Gastrocnemius medialis (tissue), 4 donors: ENCODE results near the gene IP6K3. TPM values are rescaled to one million over a fixed set of nuclear protein-coding genes. Genes with fewer than 3 reads are reported as not detected.

ENCODE experiments used
- ATAC-seq, 2 donors: fragments of 150-250 bp; one replicate each; pipeline ENCODE4 v1.9.1; 2016
- DNase-seq, 2 donors: peaks; one replicate each; pipeline ENCODE4 v3.0.0-alpha.2; 2019
- H3K27ac ChIP-seq, 4 donors: fragments of 200-600 bp; sonication (generic); 1 replicate in 1 of 4; 2 replicates in 3 of 4; pipeline ENCODE4 v1.5.1; 2016 to 2018; ENCODE audit warnings: mild to moderate bottlenecking in 2 of 4, moderate library complexity in 1 of 4
- H3K27me3 ChIP-seq, 3 donors: fragments of 200-600 bp; sonication (generic) in 2 of 3; 1 replicate in 1 of 3; 2 replicates in 2 of 3; pipeline versions ENCODE4 v1.5.1 to v1.6.0; 2016 to 2019; ENCODE audit warnings: mild to moderate bottlenecking in 1 of 3, moderate library complexity in 1 of 3
- H3K36me3 ChIP-seq, 2 donors: fragments of 200-600 bp; sonication (generic) in 1 of 2; one replicate each; pipeline ENCODE4 v1.5.1; 2017 to 2018
- H3K4me1 ChIP-seq, 2 donors: fragments of 200-600 bp; sonication (generic) in 1 of 2; one replicate each; pipeline ENCODE4 v1.5.1; 2016 to 2017; ENCODE audit warnings: mild to moderate bottlenecking in 2 of 2
- H3K4me3 ChIP-seq, 4 donors: fragments of 200-600 bp; sonication (generic) in 3 of 4; 1 replicate in 1 of 4; 2 replicates in 3 of 4; pipeline ENCODE4 v1.5.1; 2016 to 2019; ENCODE audit warnings: mild to moderate bottlenecking in 2 of 4
- H3K9me3 ChIP-seq, 3 donors: fragments of 200-600 bp; sonication (generic) in 2 of 3; 1 replicate in 1 of 3; 2 replicates in 2 of 3; pipeline ENCODE4 v1.5.1; 2016 to 2019
- POLR2A ChIP-seq, 2 donors: fragments of 450-650 bp; IDR thresholded peaks; one replicate each; pipeline ENCODE4 v1.6.1; 2017; ENCODE audit warnings: antibody characterized with exemption in 2 of 2, mild to moderate bottlenecking in 2 of 2, moderate library complexity in 2 of 2
- in situ Hi-C, 4 donors: fragments of 200-750 bp; cut with MboI; loops; one replicate each; pipeline versions ENCODE4 v1.15.0 to v1.8.0; 2017; ENCODE audit warnings: low sequenced_read_pairs in 4 of 4
- intact Hi-C: fragments of 100-400 bp; cut with DNase I; formaldehyde crosslinking; loops from one replicate; pipeline ENCODE4 v1.15.1; 2023; ENCODE audit warnings: low total_unique reads
- total RNA-seq, 4 donors: library from RNA; depleted of rRNA; stranded (reverse); fragments of >200 nt; gene quantifications; one replicate each; pipeline versions ENCODE4 v1.1.0 to v1.2.3, GENCODE V29; 2016
- TF ChIP-seq, protein P1 (sequence below), 5 experiments: fragments of 450-650 bp in 3 of 5; fragments of 200-600 bp in 2 of 5; sonication (generic) in 2 of 5; IDR thresholded peaks in 4 of 5; conservative IDR thresholded peaks in 1 of 5; 1 replicate in 4 of 5; 2 replicates in 1 of 5; pipeline ENCODE4 v1.5.1; 2016 to 2019; ENCODE audit warnings: antibody characterized with exemption in 5 of 5, mild to moderate bottlenecking in 3 of 5, moderate library complexity in 3 of 5

The IP6K3 gene
- total RNA-seq, 4 donors from 2014 or later = 287 to 570 (median 348) TPM

DNA sequence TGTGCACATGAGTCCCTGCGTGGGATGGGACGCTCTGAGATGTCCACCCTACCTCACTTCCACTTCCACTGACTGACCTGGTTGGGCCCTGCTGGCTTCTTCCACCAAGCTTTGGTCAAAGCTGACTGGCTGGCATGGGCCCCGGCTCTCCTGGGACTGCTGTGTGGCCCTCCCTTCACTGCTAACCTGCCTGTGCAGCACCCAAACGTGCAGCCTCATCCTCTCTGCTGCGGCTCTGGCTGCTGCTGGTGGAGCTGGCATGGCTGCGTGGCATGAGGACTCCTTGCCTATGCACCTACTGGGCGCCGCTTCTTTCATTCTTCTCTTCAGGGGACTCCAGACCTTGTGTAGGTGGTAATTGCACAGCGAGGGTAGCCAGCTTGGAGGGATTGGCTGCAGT, 18.7 kb upstream of the IP6K3 start:
- in situ Hi-C loops = loop anchor here in 2 of 4 donors (10.0 to 25.0 kb wide), 2 partner anchors 181 to 397 kb away; partner anchors contain the start of gene BAK1 (in 2 of the 2)
- ATAC-seq (no peak), DNase-seq (no peak)
- Histone ChIP-seq H3K27ac (no peak overlapping the region), H3K27me3 (no peaks in the 10 kb centered on the region), H3K9me3 (no peaks in the 10 kb centered on the region), H3K4me1 (peaks cover 38 to 48% of the 10 kb centered on the region in 2 donors), H3K4me3 (no peak overlapping the region), H3K36me3 (no peaks in the 10 kb centered on the region)
- TF ChIP-seq, protein P1, sequence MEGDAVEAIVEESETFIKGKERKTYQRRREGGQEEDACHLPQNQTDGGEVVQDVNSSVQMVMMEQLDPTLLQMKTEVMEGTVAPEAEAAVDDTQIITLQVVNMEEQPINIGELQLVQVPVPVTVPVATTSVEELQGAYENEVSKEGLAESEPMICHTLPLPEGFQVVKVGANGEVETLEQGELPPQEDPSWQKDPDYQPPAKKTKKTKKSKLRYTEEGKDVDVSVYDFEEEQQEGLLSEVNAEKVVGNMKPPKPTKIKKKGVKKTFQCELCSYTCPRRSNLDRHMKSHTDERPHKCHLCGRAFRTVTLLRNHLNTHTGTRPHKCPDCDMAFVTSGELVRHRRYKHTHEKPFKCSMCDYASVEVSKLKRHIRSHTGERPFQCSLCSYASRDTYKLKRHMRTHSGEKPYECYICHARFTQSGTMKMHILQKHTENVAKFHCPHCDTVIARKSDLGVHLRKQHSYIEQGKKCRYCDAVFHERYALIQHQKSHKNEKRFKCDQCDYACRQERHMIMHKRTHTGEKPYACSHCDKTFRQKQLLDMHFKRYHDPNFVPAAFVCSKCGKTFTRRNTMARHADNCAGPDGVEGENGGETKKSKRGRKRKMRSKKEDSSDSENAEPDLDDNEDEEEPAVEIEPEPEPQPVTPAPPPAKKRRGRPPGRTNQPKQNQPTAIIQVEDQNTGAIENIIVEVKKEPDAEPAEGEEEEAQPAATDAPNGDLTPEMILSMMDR (IDR thresholded peaks at IDR 0.05 in 4 of 5, conservative IDR thresholded peaks at IDR 0.05 in 1 of 5) = no peak
- TF ChIP-seq POLR2A (IDR thresholded peaks at IDR 0.05) = no peak
- intact Hi-C loops = no loop called here

DNA sequence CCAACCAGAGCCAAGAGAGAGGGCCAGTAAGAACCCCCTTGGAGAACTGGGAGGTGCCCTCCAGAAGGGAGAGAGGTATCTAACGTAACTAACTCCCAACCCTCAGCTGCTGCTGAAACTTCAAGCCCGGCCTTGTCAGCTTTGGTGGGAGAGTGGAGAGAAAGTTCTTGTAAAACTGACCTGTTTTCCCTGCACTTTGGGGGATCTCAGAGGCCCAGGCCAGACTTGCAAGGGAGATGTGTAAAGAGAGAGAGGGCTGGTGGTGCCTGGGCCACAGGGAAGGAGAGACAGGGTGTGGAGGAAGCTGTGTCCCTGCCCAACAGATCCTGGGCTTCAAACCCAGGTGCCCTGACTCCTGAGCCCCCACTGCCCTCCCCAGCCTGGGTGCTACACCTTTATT, 17.3 kb upstream of the IP6K3 start:
- H3K9me3 ChIP-seq = no peaks in the 10 kb centered on the region
- no peak overlapping the region for H3K27ac ChIP-seq
- H3K4me1 ChIP-seq = peaks cover 24 to 36% of the 10 kb centered on the region in 2 donors
- no peak for TF ChIP-seq POLR2A (IDR thresholded peaks at IDR 0.05)
- TF ChIP-seq, protein P1 (IDR thresholded peaks at IDR 0.05 in 4 of 5, conservative IDR thresholded peaks at IDR 0.05 in 1 of 5) = no peak
- no peaks in the 10 kb centered on the region for H3K36me3 ChIP-seq
- DNase-seq = no peak
- no peaks in the 10 kb centered on the region for H3K27me3 ChIP-seq
- in situ Hi-C loops = loop anchor here in 3 of 4 donors (5.0 to 25.0 kb wide), 4 partner anchors 47 to 398 kb away; partner anchors contain the start of genes BAK1 (in 2 of the 3) and UQCC2 (in 1 of the 3)
- no peak overlapping the region for H3K4me3 ChIP-seq
- intact Hi-C loops = no loop called here
- no peak for ATAC-seq

DNA sequence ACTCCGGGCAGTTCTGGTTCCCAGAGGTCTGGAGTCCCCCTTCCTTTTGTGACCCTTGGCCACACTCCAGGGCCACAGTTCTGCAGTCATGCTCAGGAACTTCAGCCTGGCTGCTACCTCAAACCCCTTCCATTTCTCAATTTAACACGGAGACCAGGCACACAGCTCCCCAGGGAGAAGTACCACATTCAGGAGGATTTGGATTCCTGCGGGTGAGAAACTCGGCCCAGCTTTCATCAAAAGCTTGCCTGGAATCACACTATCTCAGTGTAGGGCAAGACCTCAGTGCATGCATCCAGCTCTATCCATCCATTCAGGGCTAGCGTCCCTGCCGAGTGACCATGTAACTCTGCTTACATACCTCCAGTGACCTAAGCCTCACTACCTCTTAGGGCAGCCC, 16.8 kb upstream of the IP6K3 start:
- Histone ChIP-seq H3K9me3 (no peaks in the 10 kb centered on the region), H3K4me3 (no peak overlapping the region), H3K36me3 (no peaks in the 10 kb centered on the region), H3K27ac (peak overlapping the region in 1 of 4 donors; percentile 93), H3K4me1 (peaks cover 24 to 30% of the 10 kb centered on the region in 2 donors), H3K27me3 (no peaks in the 10 kb centered on the region)
- no peak for ATAC-seq
- in situ Hi-C loops = loop anchor here in 3 of 4 donors (5.0 to 25.0 kb wide), 4 partner anchors 46 to 399 kb away; partner anchors contain the start of genes BAK1 (in 2 of the 3) and UQCC2 (in 1 of the 3)
- TF ChIP-seq POLR2A (IDR thresholded peaks at IDR 0.05) = no peak
- TF ChIP-seq, protein P1 (IDR thresholded peaks at IDR 0.05 in 4 of 5, conservative IDR thresholded peaks at IDR 0.05 in 1 of 5) = no peak
- intact Hi-C loops = no loop called here
- no peak for DNase-seq

DNA sequence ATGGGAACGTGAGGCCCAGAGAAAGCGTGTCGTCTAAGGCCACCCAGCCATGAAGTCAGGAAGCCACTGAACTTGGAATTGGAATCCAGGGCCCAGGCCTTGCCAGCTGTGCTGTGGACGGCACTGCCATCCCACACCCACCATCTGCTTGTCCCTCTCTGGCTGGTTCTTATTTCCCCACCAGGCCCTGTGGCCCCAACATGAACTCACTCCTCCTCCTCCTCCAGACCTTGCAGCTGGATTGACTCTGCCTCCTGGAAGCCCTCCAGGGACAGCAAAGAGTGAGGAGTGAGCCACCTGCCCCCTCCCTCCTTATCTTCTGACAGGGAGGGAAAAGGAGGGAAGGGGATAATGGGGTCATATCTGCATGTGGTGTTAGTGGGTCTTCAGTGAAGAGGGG, 16.0 kb upstream of the IP6K3 start:
- no peak overlapping the region for H3K4me3 ChIP-seq
- TF ChIP-seq, protein P1 (IDR thresholded peaks at IDR 0.05 in 4 of 5, conservative IDR thresholded peaks at IDR 0.05 in 1 of 5) = no peak
- no peak for TF ChIP-seq POLR2A (IDR thresholded peaks at IDR 0.05)
- H3K36me3 ChIP-seq = no peaks in the 10 kb centered on the region
- intact Hi-C loops (loop anchor here (1.0 kb wide), 2 partner anchors 18 to 51 kb away; partner anchors contain the start of gene UQCC2), in situ Hi-C loops (loop anchor here in 3 of 4 donors (5.0 to 25.0 kb wide), 4 partner anchors 45 to 400 kb away; partner anchors contain the start of genes BAK1 (in 2 of the 3) and UQCC2 (in 1 of the 3))
- ATAC-seq = no peak
- no peaks in the 10 kb centered on the region for H3K9me3 ChIP-seq
- H3K4me1 ChIP-seq = peaks cover 24 to 26% of the 10 kb centered on the region in 2 donors
- DNase-seq = peak in 1 of 2 donors; percentile 49
- H3K27ac ChIP-seq = peak overlapping the region; percentile 85 to 93 (median 90)
- H3K27me3 ChIP-seq = no peaks in the 10 kb centered on the region
